ENCODE measurements around the gene SLC2A13. TPM values are rescaled to one million over a fixed set of nuclear protein-coding genes. Genes with fewer than 3 reads are reported as not detected.
"Not testable (repeated sequence)": the region's sequence is repeated elsewhere in the genome, so short reads cannot be mapped to it uniquely, and the experiment has no call there.

SLC2A13 gene
- total and polyA plus RNA-seq, 10 of the 15 experiments (the other 5 are each of a cell fraction or from before 2014, with no cell fraction given) = 0.05 to 3.7 (median 0.25) TPM

DNA sequence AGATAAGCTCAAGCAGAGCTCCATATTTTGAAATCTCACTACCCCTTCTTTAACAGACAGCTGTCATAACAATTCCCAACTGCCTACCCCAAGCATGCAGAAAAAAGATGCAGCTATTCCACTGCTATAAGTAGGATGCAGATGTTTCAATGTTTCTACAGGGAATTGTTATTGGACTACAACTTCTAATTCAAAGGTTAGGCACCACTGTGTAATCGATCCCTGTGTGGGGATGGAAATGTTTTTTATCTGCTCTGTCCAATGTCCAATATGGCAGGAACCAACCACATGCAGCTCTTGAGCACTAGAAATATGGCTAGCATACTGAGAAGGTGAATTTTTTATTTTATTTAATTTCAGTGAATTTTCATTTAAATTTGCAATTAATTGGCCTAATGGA lies 208.6 kb downstream of the SLC2A13 start:
- RAD21 ChIA-PET (ENCODE audit: unreplicated experiment) = no interaction called here
- FAIRE-seq = no peak
- Histone ChIP-seq H3K4me3 (no peak overlapping the region), H3K4me1 (ENCODE audit: control insufficient read depth, insufficient read depth, low read length) (no peaks in the 10 kb centered on the region), H3K9me3 (replicated peaks; ENCODE audit: control insufficient read depth, insufficient read depth, low read length) (no peaks in the 10 kb centered on the region; the same call in 2 of the 3 replicates), H3K79me2 (ENCODE audit: control insufficient read depth, insufficient read depth, low read length) (no peaks in the 10 kb centered on the region), H3K4me2 (ENCODE audit: control insufficient read depth, insufficient read depth) (no peak overlapping the region), H4K20me1 (ENCODE audit: control insufficient read depth, insufficient read depth) (no peaks in the 10 kb centered on the region), H3K27me3 (replicated peaks in 1 of 2; ENCODE audit: control insufficient read depth in 2 of 2, insufficient read depth in 2 of 2, low read length in 1 of 2) (no peaks in the 10 kb centered on the region), H2AFZ (ENCODE audit: control insufficient read depth, low read depth, low read length) (no peak overlapping the region), H3K27ac (ENCODE audit: control insufficient read depth, insufficient read depth) (no peak overlapping the region), H3K36me3 (ENCODE audit: control insufficient read depth in 2 of 2, insufficient read depth in 2 of 2, low read length in 1 of 2) (no peaks in the 10 kb centered on the region), H3K9ac (ENCODE audit: control insufficient read depth, insufficient read depth, low read length) (no peak overlapping the region)
- intact Hi-C loops (cut with micrococcal nuclease; ENCODE audit: unreplicated experiment) = no loop called here
- BruUV-seq (replicated peaks) = no TSS peak
- in situ Hi-C loops (cut with MboI) = no loop called here
- no peak for DNase-seq (ENCODE audit: low read depth, low spot score)
- SMC1A ChIA-PET (ENCODE audit: uncharacterized antibody, unreplicated experiment) = no interaction called here
- POLR2A ChIA-PET = no interaction called here
- ATAC-seq = no peak
- WGBS (ENCODE audit: insufficient coverage, insufficient replicate concordance, low lambda C conversion rate, missing lambda C conversion rate) = 30% methylated on average over 1 of the region's 1 CpG
- TF ChIP-seq ATF7 (IDR thresholded peaks at IDR 0.05; ENCODE audit: low read depth) = no peak
- no peak for TF ChIP-seq ZSCAN29 (IDR thresholded peaks at IDR 0.05)
- TF ChIP-seq HCFC1 (IDR thresholded peaks at IDR 0.05; ENCODE audit: low read length) = no peak
- no peak for TF ChIP-seq ATF2 (IDR thresholded peaks at IDR 0.05; ENCODE audit: low read length)
- TF ChIP-seq WRNIP1 (IDR thresholded peaks at IDR 0.05; ENCODE audit: borderline replicate concordance, low read depth, low read length) = no peak
- no peak for TF ChIP-seq E2F4 (IDR thresholded peaks at IDR 0.05; ENCODE audit: low read depth, low read length)
- no peak for TF ChIP-seq CBX3 (IDR thresholded peaks at IDR 0.05; ENCODE audit: borderline replicate concordance, low read depth)
- TF ChIP-seq NFYB (IDR thresholded peaks at IDR 0.05; ENCODE audit: insufficient read depth, low read depth, low read length) = no peak
- TF ChIP-seq ZNF217 (IDR thresholded peaks at IDR 0.05) = no peak
- TF ChIP-seq SRF (IDR thresholded peaks at IDR 0.05; ENCODE audit: low read depth in 2 of 2, low read length in 2 of 2) = no peak
- CTCF ChIA-PET = interaction anchor here (0.6 kb wide), 1 partner anchor 88 kb away, joined by 3 read pairs; no protein-coding TSS in a partner anchor

- in situ Hi-C loops (cut with MboI); intact Hi-C loops (cut with micrococcal nuclease; ENCODE audit: unreplicated experiment); H3K27ac ChIP-seq (ENCODE audit: control insufficient read depth, insufficient read depth); H3K4me1 ChIP-seq (ENCODE audit: control insufficient read depth, insufficient read depth, low read length); H3K4me3 ChIP-seq; H3K36me3 ChIP-seq (ENCODE audit: control insufficient read depth in 2 of 2, insufficient read depth in 2 of 2, low read length in 1 of 2); BruUV-seq (replicated peaks); H3K9ac ChIP-seq (ENCODE audit: control insufficient read depth, insufficient read depth, low read length); H4K20me1 ChIP-seq (ENCODE audit: control insufficient read depth, insufficient read depth); H3K9me3 ChIP-seq (replicated peaks; ENCODE audit: control insufficient read depth, insufficient read depth, low read length); H3K79me2 ChIP-seq (ENCODE audit: control insufficient read depth, insufficient read depth, low read length); RAD21 ChIA-PET (ENCODE audit: unreplicated experiment); POLR2A ChIA-PET; H3K4me2 ChIP-seq (ENCODE audit: control insufficient read depth, insufficient read depth); H3K27me3 ChIP-seq (replicated peaks in 1 of 2; ENCODE audit: control insufficient read depth in 2 of 2, insufficient read depth in 2 of 2, low read length in 1 of 2); CTCF ChIA-PET; DNase-seq (ENCODE audit: low read depth, low spot score); H2AFZ ChIP-seq (ENCODE audit: control insufficient read depth, low read depth, low read length); FAIRE-seq; ATAC-seq: not testable (repeated sequence)
- SMC1A ChIA-PET (ENCODE audit: uncharacterized antibody, unreplicated experiment) = interaction anchor here (0.6 to 2.0 kb wide), 4 partner anchors 10 to 115 kb away, joined by 3 to 8 read pairs (median 4); no protein-coding TSS in a partner anchor
- WGBS (ENCODE audit: insufficient coverage, insufficient replicate concordance, low lambda C conversion rate, missing lambda C conversion rate) = 61% methylated on average over 6 of the region's 6 CpGs
Measured at GRCh38 chr12:39893388-39893787, 212.5 kb downstream of the SLC2A13 start.

Data from GM12878 (cell line).